ENCODE data around the gene LAMTOR4. TPM values are rescaled to one million over a fixed set of nuclear protein-coding genes. Genes with fewer than 3 reads are reported as not detected.
"Not testable (repeated sequence)": the region's sequence is repeated elsewhere in the genome, so short reads cannot be mapped to it uniquely, and the experiment has no call there.

The LAMTOR4 gene
- total and polyA plus RNA-seq, 7 experiments from 2014 or later: 132 to 555 (median 192) TPM

GRCh38 chr7:100137851-100138760, 10.6 kb upstream of the LAMTOR4 start:
- H3K27me3 ChIP-seq (ENCODE audit: control insufficient read depth in 2 of 2, insufficient read depth in 2 of 2, low read length in 2 of 2): no peaks in the 10 kb centered on the region
- peaks cover 0 to 11% of the 10 kb centered on the region in 2 donors for H3K4me1 ChIP-seq (ENCODE audit: control insufficient read depth in 2 of 2, insufficient read depth in 2 of 2, low read length in 2 of 2)
- Mint-ChIP-seq H3K4me3 (peak overlapping the region in 7 of 10 donors; percentile 1 to 69 (median 54)), H3K27me3 (no peaks in the 10 kb centered on the region), H3K4me1 (peaks cover 0 to 16% (median 13%) of the 10 kb centered on the region in 7 donors), H3K27ac (peak overlapping the region in 8 of 9 donors; percentile 57 to 90 (median 70)), H3K9me3 (no peaks in the 10 kb centered on the region), H3K36me3 (no peaks in the 10 kb centered on the region)
- POLR2A ChIA-PET: interaction anchor here (0.6 to 2.3 kb wide), 13 partner anchors 10 to 536 kb away, joined by 3 to 12 read pairs (median 4); partner anchors contain the start of genes GPC2, LAMTOR4, PVRIG and STAG3
- DNase-seq (peak in 3 of 9 donors; percentile 31 to 41 (median 35)), ATAC-seq (peak; percentile 42)
- peak overlapping the region; percentile 28 for H3K27ac ChIP-seq (ENCODE audit: low read depth, low read length)
- no peaks in the 10 kb centered on the region for H3K36me3 ChIP-seq (ENCODE audit: control insufficient read depth in 2 of 3, insufficient read depth in 3 of 3, low read length in 3 of 3)
- no peaks in the 10 kb centered on the region for H3K9me3 ChIP-seq (ENCODE audit: control insufficient read depth in 2 of 3, low read length in 3 of 3)
- CTCF ChIA-PET: interaction anchor here (0.7 to 2.5 kb wide), 9 partner anchors 9 to 224 kb away, joined by 3 to 9 read pairs (median 4); partner anchors contain the start of genes LAMTOR4 and TRAPPC14
- H3K4me3 ChIP-seq (ENCODE audit: low read length): peak overlapping the region; percentile 9
- intact Hi-C loops (cut with micrococcal nuclease): loop anchor here in 1 of 2 donors (1.0 kb wide), 1 partner anchor 10 kb away; the partner anchor contains the start of gene LAMTOR4

GRCh38 chr7:100141555-100141949, 7.2 kb upstream of the LAMTOR4 start:
- Histone ChIP-seq H3K36me3 (ENCODE audit: control insufficient read depth in 2 of 3, insufficient read depth in 3 of 3, low read length in 3 of 3) (no peaks in the 10 kb centered on the region), H3K27ac (ENCODE audit: low read depth, low read length) (no peak overlapping the region), H3K9me3 (ENCODE audit: control insufficient read depth in 2 of 3, low read length in 3 of 3) (no peaks in the 10 kb centered on the region), H3K4me3 (ENCODE audit: low read length) (no peak overlapping the region), H3K4me1 (ENCODE audit: control insufficient read depth in 2 of 2, insufficient read depth in 2 of 2, low read length in 2 of 2) (peaks cover 0 to 11% of the 10 kb centered on the region in 2 donors), H3K27me3 (ENCODE audit: control insufficient read depth in 2 of 2, insufficient read depth in 2 of 2, low read length in 2 of 2) (no peaks in the 10 kb centered on the region)
- H3K27me3 Mint-ChIP-seq: no peaks in the 10 kb centered on the region
- ATAC-seq: peak; percentile 26
- H3K9me3 Mint-ChIP-seq: no peaks in the 10 kb centered on the region
- H3K4me3 Mint-ChIP-seq: no peak overlapping the region
- ChIA-PET CTCF (interaction anchor here (0.7 to 1.5 kb wide), 3 partner anchors 9 to 42 kb away, joined by 4 read pairs; no protein-coding TSS in a partner anchor), POLR2A (interaction anchor here (0.6 to 1.8 kb wide), 3 partner anchors 13 to 67 kb away, joined by 3 to 15 read pairs (median 3); no protein-coding TSS in a partner anchor)
- intact Hi-C loops (cut with micrococcal nuclease): no loop called here
- peaks cover 0 to 16% (median 13%) of the 10 kb centered on the region in 7 donors for H3K4me1 Mint-ChIP-seq
- no peaks in the 10 kb centered on the region for H3K36me3 Mint-ChIP-seq
- H3K27ac Mint-ChIP-seq: no peak overlapping the region
- no peak for DNase-seq

DNA sequence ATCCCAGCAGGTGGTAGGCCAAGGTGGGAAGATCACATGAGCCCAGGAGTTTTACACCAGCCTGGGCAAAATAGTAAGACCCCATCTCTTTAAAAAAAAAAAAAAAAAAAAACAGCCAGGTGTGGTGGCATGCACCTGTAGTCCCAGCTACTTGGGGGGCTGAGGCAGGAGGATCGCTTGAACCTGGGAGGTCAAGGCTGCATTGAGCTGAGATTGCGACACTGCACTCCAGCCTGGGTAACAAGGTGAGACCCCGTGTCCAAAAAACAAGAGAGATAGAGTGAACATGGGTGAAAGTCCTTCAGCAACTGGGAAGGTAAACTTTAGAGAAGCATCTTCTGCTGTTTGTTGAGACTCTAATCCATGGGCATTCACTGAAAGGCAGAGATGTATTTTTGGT, 6.3 kb upstream of the LAMTOR4 start:
- ATAC-seq: no peak
- no peaks in the 10 kb centered on the region for H3K9me3 Mint-ChIP-seq
- Histone ChIP-seq H3K36me3 (ENCODE audit: control insufficient read depth in 2 of 3, insufficient read depth in 3 of 3, low read length in 3 of 3) (no peaks in the 10 kb centered on the region), H3K4me1 (ENCODE audit: control insufficient read depth in 2 of 2, insufficient read depth in 2 of 2, low read length in 2 of 2) (peaks cover 0 to 11% of the 10 kb centered on the region in 2 donors), H3K27me3 (ENCODE audit: control insufficient read depth in 2 of 2, insufficient read depth in 2 of 2, low read length in 2 of 2) (no peaks in the 10 kb centered on the region), H3K27ac (ENCODE audit: low read depth, low read length) (no peak overlapping the region), H3K9me3 (ENCODE audit: control insufficient read depth in 2 of 3, low read length in 3 of 3) (no peaks in the 10 kb centered on the region), H3K4me3 (ENCODE audit: low read length) (no peak overlapping the region)
- POLR2A ChIA-PET: interaction anchor here (0.6 to 17.9 kb wide), 5 partner anchors 14 to 671 kb away, joined by 3 to 326 read pairs (median 3); partner anchors contain the start of genes AP4M1, GAL3ST4, MCM7 and TRAPPC14
- DNase-seq: no peak
- H3K36me3 Mint-ChIP-seq: no peaks in the 10 kb centered on the region
- intact Hi-C loops (cut with micrococcal nuclease): no loop called here
- no peak overlapping the region for H3K4me3 Mint-ChIP-seq
- CTCF ChIA-PET: interaction anchor here (0.6 to 1.3 kb wide), 5 partner anchors 8 to 48 kb away, joined by 3 to 5 read pairs (median 4); no protein-coding TSS in a partner anchor
- no peak overlapping the region for H3K27ac Mint-ChIP-seq
- H3K4me1 Mint-ChIP-seq: peaks cover 0 to 15% (median 13%) of the 10 kb centered on the region in 7 donors
- H3K27me3 Mint-ChIP-seq: no peaks in the 10 kb centered on the region

- intact Hi-C loops (cut with micrococcal nuclease): loop anchor here in 1 of 2 donors (5.0 kb wide), 3 partner anchors 61 to 126 kb away; no protein-coding TSS in a partner anchor
- peaks cover 11 to 15% of the 10 kb centered on the region in 2 donors for H3K4me1 ChIP-seq (ENCODE audit: control insufficient read depth in 2 of 2, insufficient read depth in 2 of 2, low read length in 2 of 2)
- not testable (repeated sequence) for H3K4me3 ChIP-seq (ENCODE audit: low read length); H3K27me3 Mint-ChIP-seq; H3K9me3 ChIP-seq (ENCODE audit: control insufficient read depth in 2 of 3, low read length in 3 of 3); H3K36me3 Mint-ChIP-seq; H3K27ac ChIP-seq (ENCODE audit: low read depth, low read length); DNase-seq; H3K4me3 Mint-ChIP-seq; H3K27me3 ChIP-seq (ENCODE audit: control insufficient read depth in 2 of 2, insufficient read depth in 2 of 2, low read length in 2 of 2); H3K27ac Mint-ChIP-seq; H3K9me3 Mint-ChIP-seq; H3K36me3 ChIP-seq (ENCODE audit: control insufficient read depth in 2 of 3, insufficient read depth in 3 of 3, low read length in 3 of 3); ATAC-seq
- POLR2A ChIA-PET: interaction anchor here (0.6 to 17.9 kb wide), 4 partner anchors 17 to 280 kb away, joined by 3 to 326 read pairs (median 24); partner anchors contain the start of genes GAL3ST4, GPC2, STAG3 and TRAPPC14
- peaks cover 10 to 28% (median 20%) of the 10 kb centered on the region in 7 donors for H3K4me1 Mint-ChIP-seq
- CTCF ChIA-PET: interaction anchor here (1.4 to 3.6 kb wide), 2 partner anchors 10 to 13 kb away, joined by 4 to 26 read pairs; no protein-coding TSS in a partner anchor
These were observed 2.4 kb upstream of the LAMTOR4 start for GRCh38 chr7:100146350-100146749.

DNA sequence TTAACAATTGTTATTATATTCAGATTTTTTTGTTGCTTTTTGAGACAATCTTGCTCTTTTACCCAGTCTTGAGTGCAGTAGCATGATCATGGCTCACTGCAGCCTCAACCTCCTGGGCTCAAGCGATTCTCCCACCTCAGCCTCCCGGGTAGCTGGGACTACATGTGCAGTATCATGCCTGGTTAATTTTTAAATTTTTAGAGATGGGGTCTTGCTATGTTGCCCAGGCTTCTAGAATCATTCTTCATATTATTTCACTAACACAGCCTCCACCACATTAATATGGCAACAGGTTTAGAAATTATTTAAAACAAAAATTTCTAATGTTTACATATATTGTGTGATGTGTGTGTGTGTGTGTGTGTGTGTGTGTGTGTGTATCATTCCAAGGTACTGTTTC, 1.4 kb upstream of the LAMTOR4 start:
- Mint-ChIP-seq H3K27me3 (no peaks in the 10 kb centered on the region), H3K4me1 (peaks cover 14 to 34% (median 25%) of the 10 kb centered on the region in 7 donors), H3K9me3 (no peaks in the 10 kb centered on the region), H3K36me3 (peaks cover 0 to 10% (median 6%) of the 10 kb centered on the region in 5 donors), H3K27ac (peak overlapping the region in 5 of 9 donors; percentile 95 to 99 (median 98)), H3K4me3 (peak overlapping the region in 3 of 10 donors; percentile 93 to 98 (median 96))
- ChIA-PET POLR2A (interaction anchor here (0.9 to 17.9 kb wide), 5 partner anchors 16 to 72 kb away, joined by 5 to 326 read pairs (median 30); partner anchors contain the start of genes GAL3ST4, GPC2, PVRIG and STAG3), CTCF (interaction anchor here (1.0 to 3.6 kb wide), 3 partner anchors 11 to 71 kb away, joined by 3 to 26 read pairs (median 4); no protein-coding TSS in a partner anchor)
- Histone ChIP-seq H3K4me3 (ENCODE audit: low read length) (no peak overlapping the region), H3K9me3 (ENCODE audit: control insufficient read depth in 2 of 3, low read length in 3 of 3) (no peaks in the 10 kb centered on the region), H3K27me3 (ENCODE audit: control insufficient read depth in 2 of 2, insufficient read depth in 2 of 2, low read length in 2 of 2) (no peaks in the 10 kb centered on the region), H3K36me3 (ENCODE audit: control insufficient read depth in 2 of 3, insufficient read depth in 3 of 3, low read length in 3 of 3) (peaks cover 0 to 5% (median 0%) of the 10 kb centered on the region in 3 experiments), H3K4me1 (ENCODE audit: control insufficient read depth in 2 of 2, insufficient read depth in 2 of 2, low read length in 2 of 2) (peaks cover 15 to 16% of the 10 kb centered on the region in 2 donors), H3K27ac (ENCODE audit: low read depth, low read length) (no peak overlapping the region)
- intact Hi-C loops (cut with micrococcal nuclease): loop anchor here in 1 of 2 donors (5.0 kb wide), 3 partner anchors 60 to 125 kb away; no protein-coding TSS in a partner anchor
- no peak for DNase-seq
- no peak for ATAC-seq

DNA sequence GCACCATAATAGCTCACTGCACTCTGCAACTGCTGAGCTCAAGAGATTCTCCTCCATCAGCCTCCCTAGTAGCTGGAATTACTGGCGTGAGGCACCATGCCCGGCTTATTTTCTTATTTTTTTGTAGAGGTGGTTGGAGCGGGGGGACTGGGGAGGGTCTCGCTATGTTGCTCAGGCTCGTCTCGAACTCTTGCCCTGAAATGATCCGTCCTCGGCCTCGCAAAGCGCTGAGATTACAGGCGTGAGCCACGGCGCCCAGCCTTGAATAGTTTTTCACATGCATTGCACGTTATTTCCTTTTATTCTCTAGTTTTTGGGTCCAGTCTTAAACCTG, 526 bp upstream of the LAMTOR4 start:
- Histone ChIP-seq H3K4me3 (ENCODE audit: low read length) (peak overlapping the region; percentile 97), H3K4me1 (ENCODE audit: control insufficient read depth in 2 of 2, insufficient read depth in 2 of 2, low read length in 2 of 2) (peaks cover 15 to 19% of the 10 kb centered on the region in 2 donors), H3K36me3 (ENCODE audit: control insufficient read depth in 2 of 3, insufficient read depth in 3 of 3, low read length in 3 of 3) (peaks cover 0 to 11% (median 6%) of the 10 kb centered on the region in 3 experiments), H3K9me3 (ENCODE audit: control insufficient read depth in 2 of 3, low read length in 3 of 3) (no peaks in the 10 kb centered on the region), H3K27ac (ENCODE audit: low read depth, low read length) (peak overlapping the region; percentile 98), H3K27me3 (ENCODE audit: control insufficient read depth in 2 of 2, insufficient read depth in 2 of 2, low read length in 2 of 2) (no peaks in the 10 kb centered on the region)
- POLR2A ChIA-PET: interaction anchor here (0.6 to 17.9 kb wide), 22 partner anchors 9 to 329 kb away, joined by 3 to 326 read pairs (median 6); partner anchors contain the start of genes GAL3ST4, GPC2, MEPCE and PVRIG
- no peaks in the 10 kb centered on the region for H3K9me3 Mint-ChIP-seq
- H3K27me3 Mint-ChIP-seq: no peaks in the 10 kb centered on the region
- H3K27ac Mint-ChIP-seq: peak overlapping the region; percentile 95 to 99 (median 98)
- DNase-seq (no peak), ATAC-seq (no peak)
- H3K36me3 Mint-ChIP-seq: peaks cover 0 to 13% (median 10%) of the 10 kb centered on the region in 5 donors
- CTCF ChIA-PET: interaction anchor here (0.6 to 3.6 kb wide), 10 partner anchors 9 to 648 kb away, joined by 3 to 26 read pairs (median 4); partner anchors contain the start of gene ZNF394
- H3K4me1 Mint-ChIP-seq: peaks cover 23 to 42% (median 32%) of the 10 kb centered on the region in 7 donors
- peak overlapping the region; percentile 87 to 100 (median 96) for H3K4me3 Mint-ChIP-seq
- intact Hi-C loops (cut with micrococcal nuclease): loop anchor here (1.0 to 5.0 kb wide), 16 partner anchors 10 to 281 kb away; partner anchors contain the start of genes GAL3ST4 (in 2 of the 2), GPC2 (in 2 of the 2), STAG3 (in 2 of the 2) and TRAPPC14 (in 2 of the 2)
